NT2/D1 (cell line): ENCODE data around the gene KLK1.
"Not testable (repeated sequence)": the region's sequence is repeated elsewhere in the genome, so short reads cannot be mapped to it uniquely, and the experiment has no call there.

Experiments used
- DNase-seq: peaks from one replicate; pipeline ENCODE4 v3.0.0-alpha.2; 2011; ENCODE audit warnings: low read depth, low spot score
- H3K27me3 ChIP-seq: 2 replicates; pipeline ENCODE4 v1.6.0; 2011; ENCODE audit warnings: mild to moderate bottlenecking; ENCODE audit not compliant: insufficient read length, insufficient read depth
- H3K36me3 ChIP-seq: 2 replicates; pipeline ENCODE4 v1.6.1; 2011; ENCODE audit warnings: mild to moderate bottlenecking, low read length, mixed read lengths; ENCODE audit not compliant: insufficient read depth, insufficient read length
- H3K4me1 ChIP-seq: 2 replicates; pipeline ENCODE4 v1.5.1; 2011; ENCODE audit not compliant: insufficient read depth, insufficient read length
- H3K4me3 ChIP-seq: 2 replicates; pipeline ENCODE4 v1.5.1; 2011; ENCODE audit warnings: low read depth; ENCODE audit not compliant: insufficient read length
- H3K9ac ChIP-seq: 2 replicates; pipeline ENCODE4 v1.6.0; 2011; ENCODE audit warnings: low read depth; ENCODE audit not compliant: insufficient read length
- H3K9me3 ChIP-seq: 2 replicates; pipeline ENCODE4 v1.5.1; 2011; ENCODE audit warnings: mild to moderate bottlenecking, low read length; ENCODE audit not compliant: insufficient read depth
- SUZ12 ChIP-seq: IDR thresholded peaks from 2 replicates; pipeline ENCODE4 v1.6.1; 2011; ENCODE audit not compliant: insufficient read length, insufficient read depth; ENCODE audit errors: extremely low read depth
- YY1 ChIP-seq: IDR thresholded peaks from 2 replicates; pipeline ENCODE4 v1.6.1; 2011; ENCODE audit not compliant: insufficient read length, insufficient read depth
- ZNF274 ChIP-seq: IDR thresholded peaks from 2 replicates; pipeline ENCODE4 v1.6.1; 2011; ENCODE audit warnings: mild to moderate bottlenecking, low read depth, low read length

Gene KLK1

GRCh38 chr19:50790396-50790795 lies 33.2 kb downstream of the KLK1 start, which contains the start of gene ACP4:
Gene ACP4 (plus strand): TSS chr19:50790415. CDS start chr19:50790415, 0 bp downstream.
- H3K36me3 ChIP-seq: peaks cover 5% of the 10 kb centered on the region
- H3K4me3 ChIP-seq: no peak within 1 kb of the TSS
- no peak within 1 kb of the TSS for H3K9ac ChIP-seq
- TF ChIP-seq ZNF274 (no peak), SUZ12 (no peak), YY1 (no peak)
- no peak for DNase-seq
- no peaks in the 10 kb centered on the region for H3K9me3 ChIP-seq
- no peaks in the 10 kb centered on the region for H3K27me3 ChIP-seq
- H3K4me1 ChIP-seq: peaks cover 20% of the 10 kb centered on the region

DNA sequence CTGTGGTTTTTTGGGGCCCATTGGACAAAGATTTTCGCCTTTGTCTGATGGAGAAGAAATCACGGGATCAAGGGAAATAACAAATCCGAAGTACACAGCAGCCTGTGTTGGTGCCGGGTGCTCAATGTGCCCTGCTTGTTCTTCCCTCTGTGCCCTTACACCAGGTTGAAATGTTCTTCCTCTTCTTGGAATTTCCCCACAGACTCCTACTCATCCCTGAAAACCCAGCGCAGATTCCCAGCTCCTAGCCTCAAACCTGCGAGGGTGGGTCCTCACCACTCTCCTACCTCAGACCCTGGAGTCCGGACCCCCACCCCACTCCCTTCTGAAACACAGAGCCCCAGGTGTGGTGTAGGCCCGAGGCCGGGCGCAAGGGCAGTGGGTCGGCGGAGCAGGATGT lies 38.3 kb downstream of the KLK1 start:
- H3K9ac ChIP-seq: no peak overlapping the region

GRCh38 chr19:50784710-50785109 lies 38.9 kb downstream of the KLK1 start:
- TF ChIP-seq YY1 (no peak), ZNF274 (no peak), SUZ12 (no peak)
- Histone ChIP-seq H3K9me3 (no peaks in the 10 kb centered on the region), H3K4me1 (peaks cover 9% of the 10 kb centered on the region), H3K27me3 (peaks cover 24% of the 10 kb centered on the region), H3K9ac (no peak overlapping the region), H3K4me3 (no peak overlapping the region), H3K36me3 (no peaks in the 10 kb centered on the region)
- no peak for DNase-seq

More for the DNA sequence above, 38.3 kb downstream of the KLK1 start:
- Histone ChIP-seq H3K36me3 (no peaks in the 10 kb centered on the region), H3K27me3 (peaks cover 19% of the 10 kb centered on the region), H3K4me1 (peaks cover 3% of the 10 kb centered on the region), H3K9me3 (no peaks in the 10 kb centered on the region), H3K4me3 (no peak overlapping the region)
- no peak for TF ChIP-seq ZNF274
- TF ChIP-seq YY1: no peak
- TF ChIP-seq SUZ12: no peak
- DNase-seq: no peak

- peaks cover 31% of the 10 kb centered on the region for H3K27me3 ChIP-seq
Observed at GRCh38 chr19:50783848-50784152, 39.8 kb downstream of the KLK1 start.

DNA sequence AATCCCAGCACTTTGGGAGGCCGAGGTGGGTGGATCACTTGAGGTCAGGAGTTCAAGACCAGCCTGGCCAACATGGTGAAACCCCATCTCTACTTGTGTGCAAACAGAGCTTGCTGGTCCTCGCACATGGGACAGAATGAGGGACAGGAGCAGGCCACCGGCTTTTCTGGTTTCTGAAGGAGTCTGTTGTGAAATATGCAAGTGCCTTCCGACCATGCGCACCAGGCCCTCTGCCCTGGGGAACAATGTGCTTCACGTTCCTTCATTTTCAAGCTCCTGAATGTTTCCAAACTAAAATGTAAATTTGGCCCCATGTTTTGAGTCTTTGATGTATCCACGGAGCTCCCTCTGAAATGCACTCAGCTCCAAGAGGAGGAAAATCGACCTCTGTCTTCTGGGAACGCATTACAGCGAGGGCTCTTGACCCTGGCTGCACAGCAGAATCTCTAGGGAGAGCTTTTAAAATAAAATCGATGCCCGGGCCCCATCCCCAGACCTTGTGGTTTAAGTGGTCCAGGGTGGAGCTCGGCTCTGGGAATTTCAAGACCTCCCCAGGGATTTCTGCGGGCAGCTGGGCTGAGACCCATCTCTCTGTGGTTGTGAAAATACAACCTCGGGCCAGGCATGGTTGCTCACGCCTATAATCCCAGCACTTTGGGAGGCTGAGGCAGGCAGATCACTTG lies 42.7 kb downstream of the KLK1 start:
- no peak overlapping the region for H3K4me3 ChIP-seq
- TF ChIP-seq ZNF274: no peak
- no peak for TF ChIP-seq YY1
- TF ChIP-seq SUZ12: no peak
- H3K9me3 ChIP-seq: no peaks in the 10 kb centered on the region
- no peak overlapping the region for H3K9ac ChIP-seq
- peaks cover 7% of the 10 kb centered on the region for H3K4me1 ChIP-seq
- DNase-seq: no peak
- no peaks in the 10 kb centered on the region for H3K36me3 ChIP-seq
- H3K27me3 ChIP-seq: peaks cover 51% of the 10 kb centered on the region

More at GRCh38 chr19:50783848-50784152, 39.8 kb downstream of the KLK1 start:
- DNase-seq, H3K36me3 ChIP-seq, H3K9me3 ChIP-seq, H3K4me1 ChIP-seq, H3K9ac ChIP-seq, H3K4me3 ChIP-seq: not testable (repeated sequence)

DNA sequence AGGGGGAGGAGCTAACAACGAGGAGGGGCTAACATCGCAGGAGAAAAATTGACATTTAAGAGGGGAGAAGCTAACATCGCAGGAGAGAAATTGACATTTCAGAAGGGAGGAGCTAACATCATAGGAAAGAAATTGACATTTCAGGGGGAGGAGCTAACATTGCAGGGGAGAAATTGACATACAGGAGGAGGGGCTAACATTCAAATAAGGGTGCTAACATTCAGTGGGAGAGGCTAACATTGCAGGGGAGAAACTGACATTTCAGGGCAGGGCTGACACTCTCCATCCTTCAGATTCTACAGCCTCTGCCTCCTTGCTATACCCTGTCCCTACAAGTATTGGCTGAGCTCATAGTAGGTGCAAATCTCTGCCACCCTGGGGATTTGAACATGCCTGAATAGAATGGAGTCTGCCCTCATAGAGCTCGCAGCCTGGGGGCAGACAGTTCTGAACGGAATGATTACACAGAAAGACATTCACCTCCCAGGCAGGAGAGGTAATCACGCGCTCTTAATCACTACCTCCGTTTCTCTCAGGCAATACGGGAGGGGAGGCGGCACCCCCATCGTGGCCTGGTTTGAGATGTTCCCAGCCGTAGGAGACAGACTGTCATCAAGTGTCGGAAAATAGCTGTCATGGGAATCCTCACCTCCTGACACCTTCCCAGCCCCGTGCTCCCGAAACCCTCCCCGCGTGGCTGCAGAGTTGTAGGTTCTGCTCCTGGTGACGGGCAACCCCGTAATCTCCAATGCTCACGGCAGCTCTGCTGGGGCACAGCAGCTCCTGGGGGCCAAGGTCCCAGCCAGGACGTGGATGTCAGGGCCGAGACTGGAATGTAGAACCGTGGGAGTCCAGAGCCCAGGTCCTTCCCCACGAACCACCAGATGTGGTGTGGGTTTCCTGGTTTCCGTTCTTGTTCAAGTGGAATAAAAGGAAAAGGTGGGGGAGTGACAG lies 43.8 kb downstream of the KLK1 start:
- no peaks in the 10 kb centered on the region for H3K9me3 ChIP-seq
- no peak overlapping the region for H3K4me3 ChIP-seq
- peaks cover 7% of the 10 kb centered on the region for H3K4me1 ChIP-seq
- H3K27me3 ChIP-seq: peaks cover 54% of the 10 kb centered on the region
- DNase-seq: no peak
- no peaks in the 10 kb centered on the region for H3K36me3 ChIP-seq
- no peak for TF ChIP-seq SUZ12
- TF ChIP-seq ZNF274: no peak
- no peak for TF ChIP-seq YY1
- no peak overlapping the region for H3K9ac ChIP-seq

- Histone ChIP-seq H3K9ac (no peak overlapping the region), H3K4me1 (peaks cover 7% of the 10 kb centered on the region), H3K36me3 (no peaks in the 10 kb centered on the region), H3K27me3 (peaks cover 58% of the 10 kb centered on the region), H3K4me3 (no peak overlapping the region), H3K9me3 (no peaks in the 10 kb centered on the region)
- DNase-seq: no peak
- TF ChIP-seq SUZ12 (no peak), YY1 (no peak), ZNF274 (no peak)
Observed at GRCh38 chr19:50778906-50779430, 44.6 kb downstream of the KLK1 start.
